ENCODE measurements around the gene PIEZO1. TPM values are rescaled to one million over a fixed set of nuclear protein-coding genes. Genes with fewer than 3 reads are reported as not detected.

PIEZO1 gene
- total RNA-seq, 4 donors from 2014 or later: 196 to 281 (median 206) TPM

GRCh38 chr16:88747588-88748301 is 37.3 kb downstream of the PIEZO1 start:
- no peak overlapping the region for H3K4me3 ChIP-seq (ENCODE audit: low read depth, poor library complexity, severe bottlenecking)
- TF ChIP-seq CTCF (IDR thresholded peaks at IDR 0.05): no peak
- no peak for TF ChIP-seq POLR2A (IDR thresholded peaks at IDR 0.05)
- no peak for DNase-seq (ENCODE audit: low spot score in 2 of 2)
- 81 to 82% methylated on average over 23 to 26 of the region's 26 CpGs for WGBS, 2 donors
- intact Hi-C loops (cut with DNase I; ENCODE audit: low total_unique reads): loop anchor here (5.0 kb wide), 1 partner anchor 465 kb away; no protein-coding TSS in a partner anchor

- 17 to 18% methylated on average over 17 of the region's 17 CpGs for WGBS, 2 donors
- DNase-seq (ENCODE audit: low spot score in 2 of 2): no peak
- H3K4me3 ChIP-seq (ENCODE audit: low read depth, poor library complexity, severe bottlenecking): no peak overlapping the region
- intact Hi-C loops (cut with DNase I; ENCODE audit: low total_unique reads): loop anchor here (5.0 kb wide), 1 partner anchor 466 kb away; no protein-coding TSS in a partner anchor
- TF ChIP-seq CTCF (IDR thresholded peaks at IDR 0.05) (no peak), POLR2A (IDR thresholded peaks at IDR 0.05) (no peak)
Measured at GRCh38 chr16:88746506-88746905, 38.5 kb downstream of the PIEZO1 start.

- H3K4me3 ChIP-seq (ENCODE audit: low read depth, poor library complexity, severe bottlenecking): no peak overlapping the region
- WGBS, 2 donors: 74 to 78% methylated on average over 36 of the region's 39 CpGs
- TF ChIP-seq CTCF (IDR thresholded peaks at IDR 0.05): no peak
- no peak for TF ChIP-seq POLR2A (IDR thresholded peaks at IDR 0.05)
- intact Hi-C loops (cut with DNase I; ENCODE audit: low total_unique reads): loop anchor here (5.0 kb wide), 1 partner anchor 467 kb away; no protein-coding TSS in a partner anchor
- no peak for DNase-seq (ENCODE audit: low spot score in 2 of 2)
Measured at GRCh38 chr16:88744577-88745521, 40.2 kb downstream of the PIEZO1 start.

- 45 to 70% methylated on average over 11 to 21 of the region's 32 CpGs for WGBS, 2 donors
- no peak overlapping the region for H3K4me3 ChIP-seq (ENCODE audit: low read depth, poor library complexity, severe bottlenecking)
- intact Hi-C loops (cut with DNase I; ENCODE audit: low total_unique reads): no loop called here
- no peak for TF ChIP-seq POLR2A (IDR thresholded peaks at IDR 0.05)
- TF ChIP-seq CTCF (IDR thresholded peaks at IDR 0.05): peak in 1 of 3 donors; percentile 77
- peak; percentile 56 to 95 for DNase-seq (ENCODE audit: low spot score in 2 of 2)
Measured at GRCh38 chr16:88743693-88744576, 41.1 kb downstream of the PIEZO1 start.

GRCh38 chr16:88742896-88743605 is 42.0 kb downstream of the PIEZO1 start:
- TF ChIP-seq CTCF (IDR thresholded peaks at IDR 0.05): no peak
- no peak for TF ChIP-seq POLR2A (IDR thresholded peaks at IDR 0.05)
- no peak for DNase-seq (ENCODE audit: low spot score in 2 of 2)
- WGBS, 2 donors: 82 to 83% methylated on average over 11 to 16 of the region's 19 CpGs
- intact Hi-C loops (cut with DNase I; ENCODE audit: low total_unique reads): no loop called here
- H3K4me3 ChIP-seq (ENCODE audit: low read depth, poor library complexity, severe bottlenecking): no peak overlapping the region

Data from lower leg skin (tissue), 4 donors.